HG03159 (cell line): ENCODE results near the gene TCP11L1.
A peak's percentile ranks its signal among the peaks of the same experiment; 100 is the strongest.
"Not testable (repeated sequence)": the region's sequence is repeated elsewhere in the genome, so short reads cannot be mapped to it uniquely, and the experiment has no call there.

Experiments used
- ATAC-seq: cut with Tn5 transposase; IDR thresholded peaks from one replicate; pipeline ENCODE4 v1.9.1; 2021; ENCODE audit warnings: mild to moderate bottlenecking, moderate library complexity; ENCODE audit not compliant: unreplicated experiment

Gene TCP11L1

DNA sequence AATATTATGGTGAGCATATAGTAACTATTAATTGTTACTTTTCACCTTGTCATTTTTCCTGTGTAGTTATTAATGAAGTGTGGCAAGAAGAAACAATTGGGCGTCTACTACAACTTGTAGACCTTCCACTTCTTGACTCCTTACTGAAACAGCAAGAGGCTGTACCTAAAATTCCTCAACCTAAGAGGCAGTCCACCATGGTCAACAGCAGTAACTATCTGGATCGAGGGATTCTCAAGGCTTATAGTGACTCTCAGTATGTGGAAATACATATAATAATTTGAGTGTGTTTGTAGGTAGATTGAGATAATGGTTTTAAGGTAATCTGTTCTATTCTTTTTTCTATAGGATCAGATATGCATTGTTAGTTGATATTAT, 10.8 kb upstream of the TCP11L1 start:
- ATAC-seq, result no peak

DNA sequence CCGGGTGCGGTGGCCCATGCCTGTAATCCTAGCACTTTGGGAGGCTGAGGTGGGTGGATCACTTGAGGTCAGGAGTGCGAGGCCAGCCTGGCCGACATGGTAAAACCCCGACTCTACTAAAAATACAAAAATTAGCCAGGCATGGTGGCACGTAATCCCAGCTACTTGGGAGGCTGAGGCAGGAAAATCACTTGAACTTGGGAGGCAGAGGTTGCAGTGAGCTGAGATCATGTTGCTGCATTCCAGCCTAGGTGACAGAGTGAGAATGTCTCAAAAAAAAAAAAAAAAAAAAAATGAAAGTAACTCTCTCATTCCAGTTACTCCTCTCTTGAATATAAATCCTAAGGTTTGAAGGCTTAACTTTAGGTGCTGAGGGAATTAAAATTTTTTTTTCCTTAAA, 10.2 kb upstream of the TCP11L1 start:
- ATAC-seq, result not testable (repeated sequence)

DNA sequence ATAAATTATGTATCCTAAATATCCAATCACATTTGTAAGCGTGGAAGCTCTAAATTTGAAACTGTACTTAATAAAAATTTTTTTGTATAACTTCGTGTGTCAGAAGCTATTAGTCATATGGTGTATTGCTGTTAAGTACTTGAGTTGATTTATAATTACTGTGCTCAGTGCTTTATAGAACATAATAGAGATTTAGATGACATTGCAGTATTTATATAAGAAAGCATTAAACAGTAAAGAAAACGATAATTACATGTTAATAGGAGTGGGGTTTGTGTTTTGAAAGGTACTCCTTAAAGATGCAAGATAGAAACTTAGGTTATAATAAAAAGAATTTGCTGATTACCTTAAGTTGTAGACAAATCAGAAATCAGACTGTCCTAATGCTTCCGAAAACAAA, 5.9 kb upstream of the TCP11L1 start:
- ATAC-seq, result no peak

DNA sequence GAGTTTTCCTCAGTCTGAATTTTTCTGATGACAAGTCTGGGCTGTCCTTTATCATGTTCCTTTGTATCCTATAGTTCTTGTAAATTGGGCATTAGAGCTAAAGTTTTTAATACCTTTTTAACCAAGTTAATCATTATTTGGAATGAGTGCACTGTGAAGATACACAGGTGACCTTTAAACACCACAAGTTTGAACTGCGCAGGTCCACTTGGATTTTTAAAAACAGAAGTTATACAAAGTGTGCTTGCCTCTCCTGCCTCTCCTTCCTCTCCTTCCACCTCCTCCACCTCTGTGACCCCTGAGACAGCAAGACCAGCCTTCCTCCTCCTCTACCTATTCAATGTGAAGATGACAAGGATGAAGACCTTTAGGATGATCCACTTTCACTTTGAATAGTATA, 4.4 kb upstream of the TCP11L1 start:
- no peak for ATAC-seq

DNA sequence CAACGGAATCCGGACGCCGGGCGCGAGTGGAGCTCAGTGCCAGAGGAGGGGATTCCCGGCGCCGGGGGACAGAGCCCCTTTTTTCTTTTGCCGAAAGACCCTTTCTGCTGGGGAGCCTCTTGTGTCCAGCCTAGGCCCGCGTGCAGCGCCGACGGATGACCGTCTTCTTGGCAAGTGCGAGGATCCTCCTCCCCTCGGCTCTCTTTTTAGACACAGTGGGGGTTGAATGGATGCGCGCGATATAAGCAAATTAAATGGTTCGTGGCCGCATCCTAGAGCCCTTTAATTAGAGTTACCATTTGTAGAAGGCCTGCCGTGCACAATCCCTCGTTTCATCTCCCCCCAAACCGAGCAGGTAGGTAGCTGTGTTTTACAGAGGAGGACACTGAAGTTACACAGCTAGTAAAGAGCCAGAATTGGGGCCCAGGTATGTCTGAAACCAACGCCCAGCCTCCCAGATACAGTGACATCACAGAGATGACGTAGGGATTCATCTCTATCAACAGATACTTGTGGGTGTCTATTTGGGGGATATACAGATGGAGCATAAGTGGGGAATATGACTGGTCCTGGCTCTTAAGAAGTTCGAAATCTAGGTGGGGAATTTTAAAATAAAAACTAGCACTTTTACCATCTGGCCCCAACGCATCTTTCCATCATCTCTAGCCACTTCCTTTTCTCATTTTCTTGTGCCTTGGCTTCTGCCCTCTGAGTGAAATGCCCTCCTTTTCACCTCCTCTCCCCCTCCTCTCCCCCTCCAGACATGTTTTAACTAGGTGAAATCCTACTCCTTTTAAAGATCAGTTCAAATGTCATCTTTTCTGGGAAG, 875 bp downstream of the TCP11L1 start:
- peak; percentile 40 for ATAC-seq

DNA sequence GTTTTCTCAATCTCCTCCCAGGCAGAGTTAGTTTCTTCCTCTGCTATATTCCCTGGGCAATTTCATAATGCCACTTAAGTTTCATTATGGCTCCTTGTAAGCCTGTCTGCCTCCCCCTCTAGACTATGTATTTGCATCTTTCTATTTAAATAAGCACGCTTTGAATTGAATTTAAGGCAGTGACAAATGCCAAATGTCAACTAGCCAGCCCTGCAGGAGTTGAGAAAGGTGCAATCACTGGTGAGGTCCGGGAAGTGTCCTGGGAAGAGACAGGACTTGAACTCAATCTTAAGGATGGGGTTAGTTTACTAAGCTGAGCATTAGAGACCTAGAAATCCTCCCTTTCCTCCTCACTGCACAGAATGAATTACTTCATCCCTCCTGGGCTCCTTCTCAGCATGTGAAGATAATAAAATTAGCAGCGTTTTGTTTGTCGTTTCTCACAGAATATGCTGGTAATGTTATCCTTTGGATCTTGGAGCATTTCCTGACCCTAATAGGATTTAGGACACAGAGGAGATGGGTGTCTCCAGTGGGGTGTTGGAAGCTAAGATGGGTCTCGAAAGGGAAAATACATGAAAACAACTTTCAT, 1.6 kb downstream of the TCP11L1 start:
- no peak for ATAC-seq

DNA sequence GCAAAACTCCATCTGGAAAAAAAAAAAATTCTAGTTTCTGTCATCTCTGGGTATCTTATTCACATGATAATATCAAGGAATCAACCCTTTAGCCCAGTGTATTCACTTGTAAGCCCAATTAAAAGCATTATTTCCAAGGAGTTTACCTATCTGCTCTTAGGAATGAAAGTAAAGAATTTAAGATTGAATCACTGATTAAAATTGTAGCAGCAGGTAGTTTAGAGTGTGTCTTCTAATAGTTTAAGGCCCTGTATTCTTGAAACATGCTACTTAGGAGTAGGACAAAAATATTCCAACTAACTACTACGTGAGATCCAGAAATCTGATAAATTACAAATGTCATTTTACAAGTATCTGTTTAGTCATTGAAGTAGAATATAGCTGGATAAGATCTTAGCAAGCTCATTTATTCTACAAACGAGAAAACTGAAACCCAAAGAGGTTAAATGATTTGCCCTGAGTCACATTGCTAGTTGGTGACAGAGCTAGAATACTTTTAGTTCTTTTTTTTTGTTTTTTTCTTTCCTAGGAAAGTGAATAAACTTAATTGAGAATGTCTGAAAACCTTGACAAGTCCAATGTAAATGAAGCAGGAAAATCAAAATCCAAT, 4.0 kb downstream of the TCP11L1 start:
- no peak for ATAC-seq

DNA sequence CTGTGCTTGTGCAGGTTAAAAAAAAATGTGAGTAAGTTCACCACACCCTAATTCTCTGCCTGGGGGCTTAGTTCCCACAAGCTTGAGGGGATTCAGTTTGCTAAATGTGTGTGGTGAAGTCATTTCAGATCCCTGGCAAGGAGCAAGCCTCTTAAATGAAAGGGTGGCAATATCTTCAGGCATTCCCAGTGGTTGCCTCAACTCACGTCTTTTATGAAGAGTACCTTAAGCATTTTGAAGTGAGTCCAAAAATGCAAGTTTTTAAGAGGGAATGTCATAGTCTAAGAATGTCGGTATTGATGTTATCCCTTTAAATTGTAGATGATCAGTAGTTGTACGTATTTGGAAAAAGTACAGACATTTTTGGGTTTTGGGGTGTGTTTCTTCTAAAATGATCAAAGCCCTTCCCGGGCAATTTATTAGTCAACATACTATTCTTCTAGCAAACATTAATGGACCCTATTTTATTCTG, 4.9 kb downstream of the TCP11L1 start:
- no peak for ATAC-seq

DNA sequence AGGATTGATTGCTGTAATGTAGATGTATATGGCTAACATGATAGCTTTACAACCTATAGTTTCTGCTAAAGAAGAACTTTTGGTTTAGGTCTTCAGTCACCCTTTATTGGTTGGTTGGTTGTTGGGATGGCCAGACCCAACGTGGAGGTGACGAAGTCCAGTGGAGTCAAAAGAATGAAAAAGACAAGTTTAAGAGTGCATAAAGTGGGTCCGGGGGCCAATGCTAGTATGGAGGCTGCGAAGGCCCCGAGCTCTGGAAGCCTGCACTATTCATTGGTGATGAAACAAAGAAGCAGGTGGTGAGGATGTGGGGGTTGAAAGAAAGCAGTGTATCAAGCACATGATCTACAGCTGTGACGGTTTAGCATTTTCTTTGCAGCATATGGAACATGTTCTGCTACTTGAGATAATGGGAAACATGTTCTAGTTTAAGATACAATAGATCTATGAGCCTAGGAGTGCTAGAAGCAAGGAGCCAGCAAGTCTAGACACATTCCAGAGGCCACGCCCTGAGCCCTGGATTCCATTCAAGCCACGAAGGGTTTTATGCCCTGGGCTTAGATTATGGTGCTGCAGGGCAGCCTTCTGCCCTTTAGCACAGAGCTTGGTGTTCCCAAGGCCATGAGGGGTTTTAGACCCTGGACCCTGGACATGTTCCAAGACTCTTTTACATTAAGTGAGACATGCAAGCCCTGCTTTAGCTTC, 6.3 kb downstream of the TCP11L1 start:
- ATAC-seq, result no peak

DNA sequence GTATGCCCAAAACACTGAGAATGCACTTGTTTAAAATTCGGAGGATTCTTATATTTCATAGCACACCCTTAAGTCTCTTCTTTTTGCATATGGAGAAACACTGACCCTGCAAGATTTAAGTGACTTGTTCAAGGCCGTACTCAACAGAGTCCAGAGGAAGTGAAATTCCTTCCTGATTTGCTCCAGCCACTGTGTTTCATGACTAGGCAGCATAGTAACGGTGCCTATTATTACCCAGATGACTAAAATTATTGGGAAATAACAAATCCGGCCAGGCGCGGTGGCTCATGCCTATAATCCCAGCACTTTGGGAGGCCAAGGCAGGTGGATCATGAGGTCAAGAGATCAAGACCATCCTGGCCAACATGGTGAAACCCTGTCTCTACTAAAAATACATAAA, 9.3 kb downstream of the TCP11L1 start:
- ATAC-seq, result not testable (repeated sequence)

DNA sequence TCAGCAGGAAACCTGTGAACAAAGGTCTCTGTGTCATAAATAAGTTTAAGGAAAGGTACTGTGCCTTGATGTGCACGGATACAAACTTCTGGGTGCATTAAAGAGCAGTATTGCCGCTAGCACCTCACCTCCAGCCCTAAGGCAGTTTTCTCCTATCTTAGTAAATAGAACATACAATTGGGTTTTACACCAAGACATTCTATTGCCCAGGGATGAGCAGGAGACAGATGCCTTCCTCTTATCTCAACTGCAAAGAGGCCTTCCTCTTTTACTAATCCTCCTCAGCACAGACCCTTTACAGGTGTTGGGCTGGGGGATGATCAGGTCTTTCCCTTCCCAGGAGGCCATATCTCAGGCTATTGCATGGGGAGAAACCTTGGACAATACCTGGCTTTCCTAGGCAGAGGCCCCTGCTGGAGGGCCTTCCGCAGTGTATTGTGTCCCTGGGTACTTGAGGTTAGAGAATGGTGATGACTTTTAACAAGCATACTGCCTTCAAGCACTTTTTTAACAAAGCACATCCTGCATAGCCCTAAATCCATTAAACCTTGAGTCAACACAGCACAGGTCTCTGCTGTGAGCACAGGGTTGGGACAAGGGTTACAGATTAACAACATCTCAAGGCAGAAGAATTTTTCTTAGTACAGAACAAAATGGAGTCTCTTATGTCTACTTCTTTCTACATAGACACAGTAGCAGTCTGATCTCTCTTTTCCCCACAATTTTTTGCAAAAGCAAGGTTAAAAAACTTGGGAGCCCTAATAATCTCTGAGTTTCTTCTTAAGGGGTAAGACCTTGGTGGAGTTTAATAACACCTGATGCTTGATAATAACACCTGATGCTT, 10.4 kb downstream of the TCP11L1 start:
- ATAC-seq, result not testable (repeated sequence)

DNA sequence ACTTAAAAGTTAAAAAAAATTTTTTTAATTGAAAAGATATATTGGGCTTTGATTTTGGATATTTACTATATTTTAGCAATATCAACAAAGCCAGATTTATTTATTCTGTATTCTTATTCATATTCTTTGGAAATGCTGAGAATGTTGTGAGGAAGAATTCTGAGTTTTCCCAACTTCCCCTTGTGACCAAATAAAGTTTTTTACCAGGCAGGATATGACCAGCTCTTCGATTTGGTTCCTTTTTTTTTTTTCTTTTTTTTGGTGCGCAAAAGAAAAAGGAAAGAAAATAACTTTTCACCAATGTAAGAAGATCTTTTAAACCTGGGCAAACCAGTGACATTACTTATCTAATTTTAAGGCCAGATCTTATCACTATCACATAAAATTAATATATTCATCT, 12.9 kb downstream of the TCP11L1 start:
- no peak for ATAC-seq

DNA sequence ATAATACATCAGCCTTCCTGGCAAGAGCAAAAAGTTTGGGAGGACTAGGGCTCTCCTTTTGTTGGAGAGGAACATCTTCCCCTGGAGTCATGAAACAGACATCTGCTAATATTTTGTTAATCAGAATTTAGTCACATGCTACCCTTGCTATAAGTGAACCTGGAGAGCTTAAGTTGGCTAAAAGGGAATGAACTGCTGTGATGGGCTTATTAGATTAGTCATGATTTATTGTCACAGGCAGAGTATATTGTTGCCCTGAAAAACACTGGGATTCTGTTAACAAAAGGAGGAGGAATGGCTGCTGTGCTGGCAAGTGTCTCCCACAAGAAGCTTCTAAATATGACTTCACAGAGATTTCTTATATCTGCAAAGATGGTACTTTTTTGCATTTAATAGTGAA, 16.0 kb downstream of the TCP11L1 start:
- ATAC-seq, result no peak

DNA sequence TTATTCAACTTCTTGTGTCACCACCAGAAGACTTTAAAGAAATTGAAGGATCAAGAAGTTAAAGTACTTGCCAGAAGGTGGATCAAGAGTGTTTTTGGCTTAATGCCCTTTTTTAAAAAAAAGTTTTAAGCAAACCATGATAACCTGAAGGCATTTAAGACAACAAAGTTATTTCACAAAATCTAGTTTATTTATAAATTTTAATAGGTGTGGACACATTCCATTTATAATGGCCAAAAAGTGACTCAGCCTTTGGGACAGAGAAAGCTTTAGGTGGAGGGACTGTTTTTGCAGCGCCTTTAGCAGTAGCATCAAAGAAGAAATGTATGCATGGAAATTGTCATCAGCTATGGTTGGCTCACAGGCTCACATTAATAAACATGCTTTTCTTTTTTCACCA, 17.9 kb downstream of the TCP11L1 start:
- no peak for ATAC-seq

DNA sequence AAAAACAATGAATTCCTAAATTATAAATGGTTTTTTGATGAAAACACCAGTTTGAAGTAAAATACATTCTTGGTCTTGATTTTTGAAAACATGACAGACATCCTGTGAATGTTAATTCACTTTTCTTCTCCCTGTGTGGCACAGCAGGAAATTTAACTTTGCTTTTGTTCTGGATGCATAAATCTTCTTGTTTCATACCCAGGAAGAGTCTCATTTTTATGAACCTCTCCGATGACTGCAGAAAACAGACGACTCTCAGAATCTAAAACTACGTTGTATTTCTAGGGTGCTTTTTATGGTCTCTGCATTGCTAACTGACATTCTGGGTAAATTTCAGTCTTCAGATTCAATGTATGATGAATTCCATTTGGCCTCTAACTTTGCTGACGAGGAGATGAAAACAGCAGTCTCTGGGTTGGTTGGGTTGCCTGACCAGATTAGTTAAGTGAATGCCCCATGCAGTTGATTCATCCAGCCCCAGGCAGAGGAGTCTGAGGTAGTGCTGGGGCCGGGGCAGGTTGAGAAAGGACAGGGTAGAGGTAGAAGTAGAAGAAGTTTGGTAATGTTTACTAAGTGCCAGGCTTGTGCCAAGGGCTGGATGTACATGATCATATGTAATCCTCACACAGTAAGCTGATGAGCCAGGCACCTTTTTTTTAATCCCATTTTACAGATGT, 20.1 kb downstream of the TCP11L1 start:
- ATAC-seq, result no peak

DNA sequence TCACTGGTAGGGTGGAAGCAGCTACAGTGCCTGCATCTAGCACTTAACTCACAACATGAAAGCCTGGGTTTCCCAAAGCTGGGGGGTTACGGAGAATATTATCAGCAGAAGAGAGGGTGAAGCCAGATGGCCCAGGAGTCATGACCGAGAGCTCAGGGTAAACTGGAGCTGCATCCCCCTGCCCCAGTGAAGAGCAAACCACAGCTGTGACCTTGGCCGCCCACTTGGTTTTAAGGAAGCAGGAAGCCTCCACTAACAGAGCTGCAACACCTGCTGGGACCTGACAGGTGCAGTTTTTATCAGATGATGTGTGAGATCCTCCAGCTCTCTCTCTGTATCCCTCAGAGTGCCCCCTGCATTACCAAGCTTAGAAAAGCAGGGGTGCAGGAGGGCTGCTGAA, 20.9 kb downstream of the TCP11L1 start:
- ATAC-seq, result no peak

DNA sequence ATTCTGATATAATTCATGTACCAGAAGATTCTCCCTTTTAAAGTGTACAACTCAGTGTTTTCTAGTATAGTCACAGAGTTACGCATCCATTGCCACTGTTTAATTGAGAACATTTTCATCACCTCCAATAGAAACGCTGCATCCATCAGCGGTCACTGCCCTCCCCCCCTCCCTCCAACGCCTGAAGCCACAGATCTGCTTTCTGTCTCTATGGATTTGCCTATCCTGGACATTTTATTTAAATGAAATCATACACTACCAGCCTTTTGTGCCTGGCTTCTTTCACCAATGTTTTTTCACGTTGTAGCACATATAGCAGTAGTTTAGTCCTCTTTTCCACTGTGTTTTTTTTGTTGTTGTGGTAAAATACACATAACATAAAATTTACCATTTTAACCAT, 22.8 kb downstream of the TCP11L1 start:
- ATAC-seq, result no peak

DNA sequence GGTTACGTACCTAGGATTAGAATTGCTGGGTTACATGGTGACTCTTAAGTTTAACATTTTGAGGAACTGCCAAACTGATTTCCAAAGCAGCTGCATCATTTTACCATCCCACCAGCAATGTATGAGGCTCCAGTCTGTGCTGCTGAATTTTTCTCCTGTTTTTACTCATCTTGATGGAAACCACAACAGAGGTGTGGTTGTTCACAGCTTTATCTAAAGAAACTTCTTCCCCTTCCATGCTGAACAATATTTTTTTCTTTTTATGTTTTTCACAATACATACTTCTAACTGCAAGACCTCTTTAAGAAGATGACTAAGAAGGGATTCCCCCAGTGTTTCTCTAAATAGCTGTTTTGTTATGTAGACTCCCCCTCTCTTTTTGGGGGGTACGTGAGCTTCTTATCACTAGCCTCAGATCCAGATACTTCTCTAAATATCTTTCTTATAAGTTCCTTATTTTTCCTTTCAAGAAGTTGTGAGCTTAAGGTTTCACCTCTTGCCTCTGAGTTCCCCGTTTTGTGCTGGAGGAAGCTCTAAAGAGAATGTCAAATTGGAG, 24.0 kb downstream of the TCP11L1 start:
- ATAC-seq, result peak; percentile 26

DNA sequence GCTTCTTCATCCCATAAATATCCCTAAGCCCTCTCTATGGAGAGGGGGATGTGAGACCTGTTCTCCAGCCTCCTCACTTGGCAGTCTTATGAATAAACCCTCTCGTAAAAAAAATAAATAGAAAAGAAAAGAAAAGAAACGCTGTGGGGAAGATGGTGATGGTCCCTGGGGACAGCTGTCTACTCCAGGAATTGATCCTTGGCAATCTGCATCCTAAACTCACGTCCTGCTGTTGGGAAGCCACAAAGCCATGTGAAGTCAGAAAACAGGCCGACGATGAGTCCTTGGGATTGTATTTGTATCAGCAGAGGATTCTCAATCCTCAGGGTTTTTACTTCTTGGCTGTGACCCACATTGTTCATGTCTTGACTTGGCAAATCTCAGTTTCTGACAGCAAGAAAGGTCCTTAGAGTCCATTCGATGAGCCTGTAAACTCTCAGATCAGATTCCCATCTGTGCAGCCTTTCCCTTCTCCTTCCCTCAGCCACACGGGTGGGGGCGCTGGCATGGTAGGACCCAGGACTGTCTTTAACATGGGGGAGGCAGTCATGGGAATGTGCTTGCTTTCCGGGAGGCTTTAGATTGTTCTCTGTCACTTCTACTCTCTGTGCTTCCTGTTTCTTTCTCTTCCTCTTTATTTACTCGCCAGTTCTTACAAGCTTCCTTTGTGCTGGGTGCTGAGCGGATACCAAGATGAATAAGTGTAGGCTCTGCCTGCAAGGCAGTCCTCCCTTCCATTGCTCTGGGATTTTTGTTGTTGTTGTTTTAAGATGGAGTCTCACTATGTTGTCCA, 24.9 kb downstream of the TCP11L1 start:
- no peak for ATAC-seq
